ENCODE measurements around the gene TIE1.

DNA sequence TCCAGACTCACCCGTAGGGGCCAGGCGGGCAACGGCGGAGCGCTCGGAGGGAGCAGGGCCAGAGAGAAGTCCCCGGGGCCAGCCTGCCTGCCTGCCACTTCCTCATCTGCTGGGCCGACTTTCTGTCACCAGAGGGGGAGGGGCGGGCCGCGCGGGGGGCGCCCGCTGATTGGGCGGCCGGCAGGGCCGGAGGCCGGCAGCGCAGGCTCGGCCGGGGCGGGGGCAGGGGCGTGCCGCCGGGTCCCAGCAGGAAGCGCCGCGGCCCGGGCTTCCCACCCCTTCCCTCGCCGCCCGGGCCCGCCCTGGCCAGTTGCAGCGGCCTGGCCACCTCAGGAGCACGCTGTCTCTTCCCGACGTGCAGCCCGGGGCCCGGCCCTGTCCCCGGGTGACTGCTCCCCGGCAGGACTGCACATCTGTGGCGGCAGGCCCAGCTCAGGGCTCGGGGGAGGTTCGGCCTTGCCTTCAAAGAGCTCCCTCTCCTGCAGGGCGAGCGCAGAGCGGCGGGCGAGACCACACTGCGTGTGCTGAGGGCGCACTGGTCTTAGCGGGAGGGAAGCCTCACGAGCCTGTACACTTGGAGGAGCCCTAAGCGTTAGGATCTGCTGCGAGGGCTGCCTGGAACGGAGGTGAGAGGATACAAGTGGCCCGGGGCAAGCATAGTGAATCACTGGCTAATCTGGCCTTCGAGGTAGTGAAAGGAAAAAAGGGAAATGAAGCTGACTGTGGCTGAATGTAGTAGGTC, 67.3 kb downstream of the TIE1 start, which contains the start of gene ELOVL1:
- TF ChIP-seq POLR2AphosphoS5 (IDR thresholded peaks at IDR 0.05; ENCODE audit: low read depth, low read length) (peak; percentile 96), SIN3A (IDR thresholded peaks at IDR 0.05; ENCODE audit: borderline replicate concordance, insufficient read depth, low read length) (peak; percentile 39; the same call in 1 of the 2 replicates), TAF1 (IDR thresholded peaks at IDR 0.05; ENCODE audit: borderline replicate concordance, insufficient read depth, low read length) (peak; percentile 78), REST (IDR thresholded peaks at IDR 0.05; ENCODE audit: insufficient read depth in 1 of 2, low read depth in 2 of 2, low read length in 2 of 2) (0 out of 4 replicates have a peak, but pooled peaks have one; percentile 10 to 44), FOXP2 (optimal IDR thresholded peaks at IDR 0.05; ENCODE audit: borderline replicate concordance, extremely low read depth, extremely low read length, insufficient read depth) (peak; percentile 17)

All from PFSK-1 (cell line).